Ovary (tissue), 3 donors: ENCODE results near the gene RPRD1A.

ENCODE experiments used
- CTCF ChIP-seq, 3 donors: fragments of 450-650 bp in 2 of 3; fragments of 200-600 bp in 1 of 3; IDR thresholded peaks; one replicate each; pipeline versions ENCODE4 v1.5.1 to v1.8.0; 2016 to 2022; ENCODE audit warnings: antibody characterized with exemption in 3 of 3, mild to moderate bottlenecking in 1 of 3
- EP300 ChIP-seq: sonication (generic); formaldehyde crosslinking; IDR thresholded peaks from one replicate; pipeline ENCODE4 v1.6.1; 2017; ENCODE audit warnings: antibody characterized with exemption
- POLR2A ChIP-seq: fragments of 450-650 bp; IDR thresholded peaks from one replicate; pipeline ENCODE4 v1.6.1; 2017; ENCODE audit warnings: antibody characterized with exemption, mild to moderate bottlenecking, moderate library complexity
- donor health status: DM: no; HTN: no; CAD: no.

- TF ChIP-seq CTCF (IDR thresholded peaks at IDR 0.05) (no peak), POLR2A (no peak), EP300 (no peak)
These were observed 36.0 kb downstream of the RPRD1A start for GRCh38 chr18:36031407-36031806.
